PC-3 (cell line): ENCODE measurements around the gene DLG2. TPM values are rescaled to one million over a fixed set of nuclear protein-coding genes. Genes with fewer than 3 reads are reported as not detected.

ENCODE experiments used
- ATAC-seq: fragments of 200-7000 bp; cut with Tn5 transposase; 2 replicates; pipeline ENCODE4 v1.9.1; 2020; ENCODE audit warnings: mild to moderate bottlenecking, moderate library complexity
- BruUV-seq: library from RNA; stranded (reverse); fragments of 400-500 nt; replicated peaks from 2 replicates; lab custom pipeline; 2021; lab: Mats Ljungman, UMichigan
- CTCF ChIA-PET: fragments of 300-600 bp; sonication (Branson Sonifier 250); formaldehyde crosslinking; loops from one replicate; lab custom pipeline; 2022; ENCODE audit warnings: antibody characterized with exemption; lab: Charles Lee
- POLR2A ChIA-PET: fragments of 300-600 bp; sonication (Branson Sonifier 250); formaldehyde crosslinking; loops from one replicate; lab custom pipeline; 2022; ENCODE audit warnings: antibody characterized with exemption; ENCODE audit not compliant: unreplicated experiment; lab: Charles Lee
- DNase-seq: peaks from one replicate; pipeline ENCODE4 v3.0.0-alpha.2; 2015
- H2AFZ ChIP-seq: fragments of 300-600 bp; sonication (generic); 2 replicates; pipeline ENCODE4 v1.6.0; 2016; ENCODE audit warnings: antibody characterized with exemption, low read length
- H3F3A ChIP-seq: fragments of 300-600 bp; sonication (generic); one replicate; pipeline ENCODE4 v1.6.0; 2017; ENCODE audit warnings: antibody characterized with exemption, low read length, control low read depth, mild to moderate bottlenecking; ENCODE audit not compliant: unreplicated experiment
- H3K27ac ChIP-seq: fragments of 300-600 bp; sonication (generic); 2 replicates; pipeline ENCODE4 v1.5.1; 2016; ENCODE audit warnings: mild to moderate bottlenecking, low read length
- H3K27me3 ChIP-seq: fragments of 300-600 bp; sonication (generic); 2 replicates; pipeline ENCODE4 v1.6.1; 2016; ENCODE audit warnings: low read length, mixed read lengths
- H3K36me3 ChIP-seq: fragments of 300-600 bp; sonication (generic); 2 replicates; pipeline ENCODE4 v1.6.1; 2016; ENCODE audit warnings: low read depth, mixed run types, low read length, mixed read lengths
- H3K4me1 ChIP-seq: fragments of 300-600 bp; sonication (generic); 2 replicates; pipeline ENCODE4 v1.5.1; 2016; ENCODE audit warnings: low read length; ENCODE audit not compliant: insufficient read depth
- H3K4me2 ChIP-seq: fragments of 300-600 bp; sonication (generic); 2 replicates; pipeline ENCODE4 v1.6.0; 2016; ENCODE audit warnings: low read length
- H3K4me3 ChIP-seq: fragments of 300-600 bp; sonication (generic); 2 replicates; pipeline ENCODE4 v1.5.1; 2016; ENCODE audit warnings: mild to moderate bottlenecking, low read length, mixed read lengths
- H3K79me2 ChIP-seq: fragments of 300-600 bp; sonication (generic); 2 replicates; pipeline ENCODE4 v1.6.1; 2017; ENCODE audit warnings: low read length, mixed read lengths
- H3K9ac ChIP-seq: fragments of 300-600 bp; sonication (generic); 2 replicates; pipeline ENCODE4 v1.6.0; 2016; ENCODE audit warnings: mild to moderate bottlenecking, low read length
- H3K9me2 ChIP-seq: fragments of 300-600 bp; sonication (generic); replicated peaks from 2 replicates; pipeline ENCODE4 v1.6.1; 2016; ENCODE audit warnings: mixed run types, low read length, mixed read lengths
- H3K9me3 ChIP-seq: fragments of 300-600 bp; sonication (generic); 2 replicates; pipeline ENCODE4 v1.6.1; 2016; ENCODE audit warnings: low read length, mixed read lengths
- H4K20me1 ChIP-seq: fragments of 300-600 bp; sonication (generic); 2 replicates; pipeline ENCODE4 v1.6.1; 2016; ENCODE audit warnings: low read length, mixed read lengths
- CTCF ChIP-seq: fragments of 300-600 bp; sonication (generic); conservative IDR thresholded peaks from 2 replicates; pipeline ENCODE4 v1.5.1; 2017; ENCODE audit warnings: antibody characterized with exemption, low read depth, mild to moderate bottlenecking, low read length
- EZH2 ChIP-seq: fragments of 300-600 bp; sonication (generic); IDR thresholded peaks from one replicate; pipeline ENCODE4 v1.6.1; 2017; ENCODE audit warnings: antibody characterized with exemption, mild to moderate bottlenecking, low read length; ENCODE audit not compliant: unreplicated experiment
- EZH2phosphoT487 ChIP-seq: fragments of 300-600 bp; sonication (generic); IDR thresholded peaks from 2 replicates; pipeline ENCODE4 v1.6.1; 2018; ENCODE audit warnings: mild to moderate bottlenecking, antibody characterized with exemption, low read length, borderline replicate concordance
- intact Hi-C: fragments of 100-400 bp; cut with micrococcal nuclease; formaldehyde crosslinking; loops from 2 replicates; pipeline ENCODE4 v1.9.0; 2023
- total RNA-seq: library from RNA; depleted of rRNA; stranded (reverse); fragments of >200 nt; gene quantifications from 2 replicates; pipeline ENCODE4 v1.2.3, GENCODE V29; 2014

Gene DLG2
- total RNA-seq, 1 experiment from 2014 or later, result 0.58 TPM

- intact Hi-C loops, result no loop called here
- ChIA-PET POLR2A (no interaction called here), CTCF (no interaction called here)
- Histone ChIP-seq H3K36me3 (no peaks in the 10 kb centered on the region), H3K4me3 (no peak overlapping the region), H3K27me3 (no peaks in the 10 kb centered on the region), H3K27ac (no peak overlapping the region), H3K9me2 (no peaks in the 10 kb centered on the region), H4K20me1 (no peaks in the 10 kb centered on the region), H2AFZ (no peak overlapping the region), H3K9me3 (peaks cover 6% of the 10 kb centered on the region; the same call in 1 of the 2 replicates), H3K4me2 (no peak overlapping the region), H3K4me1 (no peaks in the 10 kb centered on the region), H3K9ac (no peak overlapping the region), H3F3A (no peaks in the 10 kb centered on the region), H3K79me2 (no peaks in the 10 kb centered on the region)
- no TSS peak for BruUV-seq
- TF ChIP-seq EZH2phosphoT487, result no peak
- TF ChIP-seq EZH2, result no peak
- no peak for TF ChIP-seq CTCF
- ATAC-seq, result no peak
- no peak for DNase-seq
These were observed 1327.1 kb downstream of the DLG2 start for GRCh38 chr11:84300092-84300491.

- H3F3A ChIP-seq, result no peaks in the 10 kb centered on the region
- H3K27ac ChIP-seq, result no peak overlapping the region
- H2AFZ ChIP-seq, result no peak overlapping the region
- CTCF ChIA-PET, result no interaction called here
- TF ChIP-seq CTCF (no peak), EZH2phosphoT487 (no peak), EZH2 (no peak)
- no peaks in the 10 kb centered on the region for H3K9me2 ChIP-seq
- no peaks in the 10 kb centered on the region for H3K4me1 ChIP-seq
- H3K27me3 ChIP-seq, result no peaks in the 10 kb centered on the region
- intact Hi-C loops, result no loop called here
- no peak overlapping the region for H3K4me3 ChIP-seq
- peaks cover 6% of the 10 kb centered on the region; the same call in 1 of the 2 replicates for H3K9me3 ChIP-seq
- POLR2A ChIA-PET, result no interaction called here
- BruUV-seq, result no TSS peak
- H3K9ac ChIP-seq, result no peak overlapping the region
- H4K20me1 ChIP-seq, result no peaks in the 10 kb centered on the region
- no peak for ATAC-seq
- no peak overlapping the region for H3K4me2 ChIP-seq
- DNase-seq, result no peak
- H3K36me3 ChIP-seq, result no peaks in the 10 kb centered on the region
- H3K79me2 ChIP-seq, result no peaks in the 10 kb centered on the region
These were observed 1329.6 kb downstream of the DLG2 start for GRCh38 chr11:84297570-84297969.

GRCh38 chr11:84295815-84296214 lies 1331.3 kb downstream of the DLG2 start:
- Histone ChIP-seq H3K9me2 (no peaks in the 10 kb centered on the region), H3K9ac (no peak overlapping the region), H3K36me3 (no peaks in the 10 kb centered on the region), H3K27me3 (no peaks in the 10 kb centered on the region), H3K79me2 (no peaks in the 10 kb centered on the region), H2AFZ (no peak overlapping the region), H4K20me1 (no peaks in the 10 kb centered on the region), H3K4me1 (no peaks in the 10 kb centered on the region), H3K27ac (no peak overlapping the region), H3K9me3 (peaks cover 6% of the 10 kb centered on the region; the same call in 1 of the 2 replicates), H3F3A (no peaks in the 10 kb centered on the region), H3K4me2 (no peak overlapping the region), H3K4me3 (no peak overlapping the region)
- intact Hi-C loops, result no loop called here
- BruUV-seq, result no TSS peak
- ATAC-seq, result no peak
- ChIA-PET POLR2A (no interaction called here), CTCF (no interaction called here)
- no peak for DNase-seq
- TF ChIP-seq EZH2phosphoT487, result no peak
